ENCODE data around the gene C10orf67.

The C10orf67 gene

DNA sequence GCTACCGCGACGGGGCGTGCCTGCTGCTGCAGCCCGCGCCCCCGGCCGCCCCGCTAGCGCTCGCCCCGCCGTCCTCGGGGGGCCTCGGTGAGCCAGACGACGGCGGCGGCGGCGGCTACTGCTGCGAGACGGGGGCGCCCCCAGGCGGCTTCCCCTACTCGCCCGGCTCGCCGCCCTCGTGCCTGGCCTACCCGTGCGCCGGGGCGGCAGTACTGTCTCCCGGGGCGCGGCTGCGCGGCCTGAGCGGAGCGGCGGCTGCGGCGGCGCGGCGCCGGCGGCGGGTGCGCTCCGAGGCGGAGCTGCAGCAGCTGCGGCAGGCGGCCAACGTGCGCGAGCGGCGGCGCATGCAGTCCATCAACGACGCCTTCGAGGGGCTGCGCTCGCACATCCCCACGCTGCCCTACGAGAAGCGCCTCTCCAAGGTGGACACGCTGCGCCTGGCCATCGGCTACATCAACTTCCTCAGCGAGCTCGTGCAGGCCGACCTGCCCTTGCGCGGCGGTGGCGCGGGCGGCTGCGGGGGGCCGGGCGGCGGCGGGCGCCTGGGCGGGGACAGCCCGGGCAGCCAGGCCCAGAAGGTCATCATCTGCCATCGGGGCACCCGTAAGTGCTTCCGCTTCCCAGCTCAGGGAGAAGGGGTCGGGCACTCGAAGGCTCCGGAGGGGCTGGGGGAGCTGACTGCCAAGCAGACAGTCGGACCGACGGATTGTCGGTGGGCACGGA, 151.7 kb downstream of the C10orf67 start:
- Histone ChIP-seq H3K9me3 (ENCODE audit: insufficient read depth, low read depth, low read length) (peaks cover 14% of the 10 kb centered on the region; the same call in 1 of the 2 replicates), H3K27me3 (ENCODE audit: insufficient read depth, low read length) (peaks cover 100% of the 10 kb centered on the region), H3K36me3 (ENCODE audit: insufficient read depth, low read depth, low read length) (no peaks in the 10 kb centered on the region), H3K27ac (ENCODE audit: low read length) (no peak overlapping the region), H3K4me3 (ENCODE audit: low read length) (no peak overlapping the region; the same call in 1 of the 2 replicates), H3K9ac (ENCODE audit: low read depth, low read length) (no peak overlapping the region), H3K4me1 (ENCODE audit: insufficient read depth, low read length) (peaks cover 11% of the 10 kb centered on the region; the same call in 1 of the 2 replicates)

DNA sequence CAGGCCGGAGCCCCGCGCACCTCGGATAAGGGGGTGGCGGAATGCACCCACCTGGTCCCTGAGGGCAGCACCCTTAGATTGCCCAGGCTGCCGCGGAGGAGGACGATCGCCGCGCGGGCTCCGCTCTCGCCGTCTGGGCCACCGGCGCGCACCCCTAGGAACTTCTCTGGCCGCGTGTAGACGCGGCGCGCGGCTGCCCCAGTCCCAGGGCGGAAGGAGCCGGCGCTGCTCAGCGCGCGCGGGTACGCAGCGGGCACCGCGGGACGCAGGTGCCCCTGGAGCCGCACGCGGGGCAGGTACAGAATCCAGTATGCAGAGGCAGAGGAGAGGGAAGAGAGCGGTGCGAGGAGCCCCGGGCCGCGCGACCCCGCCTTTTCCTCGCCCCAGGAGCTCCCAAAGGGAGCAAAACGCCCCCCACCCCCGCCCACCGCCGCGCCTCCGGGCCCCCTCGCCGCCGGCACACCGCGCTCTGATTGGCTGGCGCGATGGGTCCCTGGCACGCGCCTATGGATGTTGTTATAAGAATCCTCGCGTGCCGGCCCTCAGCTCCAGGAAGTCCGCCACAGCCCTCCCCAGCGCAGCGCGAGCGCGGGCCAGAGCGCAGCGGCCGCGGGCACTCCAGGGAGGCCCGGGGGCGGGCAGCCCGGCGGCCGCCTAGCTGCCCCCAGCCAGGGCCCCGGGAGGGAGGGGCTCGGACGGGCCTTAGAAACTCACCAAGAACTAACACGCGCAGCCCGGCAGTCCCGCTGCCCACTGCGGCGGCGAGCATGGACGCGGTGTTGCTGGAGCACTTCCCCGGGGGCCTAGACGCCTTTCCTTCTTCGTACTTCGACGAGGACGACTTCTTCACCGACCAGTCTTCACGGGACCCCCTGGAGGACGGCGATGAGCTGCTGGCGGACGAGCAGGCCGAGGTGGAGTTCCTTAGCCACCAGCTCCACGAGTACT, 152.6 kb downstream of the C10orf67 start, which contains the start of gene PTF1A:
Gene PTF1A, plus strand, starts transcription at position 549 of the 948 bp plus-strand sequence. Its CDS starts 219 bp downstream, at position 768.
- H3K27me3 ChIP-seq (ENCODE audit: insufficient read depth, low read length): peaks cover 100% of the 10 kb centered on the region
- H3K4me1 ChIP-seq (ENCODE audit: insufficient read depth, low read length): peaks cover 12% of the 10 kb centered on the region; the same call in 1 of the 2 replicates
- H3K9me3 ChIP-seq (ENCODE audit: insufficient read depth, low read depth, low read length): peaks cover 11% of the 10 kb centered on the region; the same call in 1 of the 2 replicates
- H3K9ac ChIP-seq (ENCODE audit: low read depth, low read length): no peak within 1 kb of the TSS
- no peak within 1 kb of the TSS for H3K27ac ChIP-seq (ENCODE audit: low read length)
- H3K36me3 ChIP-seq (ENCODE audit: insufficient read depth, low read depth, low read length): no peaks in the 10 kb centered on the region
- no peak within 1 kb of the TSS; the same call in 1 of the 2 replicates for H3K4me3 ChIP-seq (ENCODE audit: low read length)

DNA sequence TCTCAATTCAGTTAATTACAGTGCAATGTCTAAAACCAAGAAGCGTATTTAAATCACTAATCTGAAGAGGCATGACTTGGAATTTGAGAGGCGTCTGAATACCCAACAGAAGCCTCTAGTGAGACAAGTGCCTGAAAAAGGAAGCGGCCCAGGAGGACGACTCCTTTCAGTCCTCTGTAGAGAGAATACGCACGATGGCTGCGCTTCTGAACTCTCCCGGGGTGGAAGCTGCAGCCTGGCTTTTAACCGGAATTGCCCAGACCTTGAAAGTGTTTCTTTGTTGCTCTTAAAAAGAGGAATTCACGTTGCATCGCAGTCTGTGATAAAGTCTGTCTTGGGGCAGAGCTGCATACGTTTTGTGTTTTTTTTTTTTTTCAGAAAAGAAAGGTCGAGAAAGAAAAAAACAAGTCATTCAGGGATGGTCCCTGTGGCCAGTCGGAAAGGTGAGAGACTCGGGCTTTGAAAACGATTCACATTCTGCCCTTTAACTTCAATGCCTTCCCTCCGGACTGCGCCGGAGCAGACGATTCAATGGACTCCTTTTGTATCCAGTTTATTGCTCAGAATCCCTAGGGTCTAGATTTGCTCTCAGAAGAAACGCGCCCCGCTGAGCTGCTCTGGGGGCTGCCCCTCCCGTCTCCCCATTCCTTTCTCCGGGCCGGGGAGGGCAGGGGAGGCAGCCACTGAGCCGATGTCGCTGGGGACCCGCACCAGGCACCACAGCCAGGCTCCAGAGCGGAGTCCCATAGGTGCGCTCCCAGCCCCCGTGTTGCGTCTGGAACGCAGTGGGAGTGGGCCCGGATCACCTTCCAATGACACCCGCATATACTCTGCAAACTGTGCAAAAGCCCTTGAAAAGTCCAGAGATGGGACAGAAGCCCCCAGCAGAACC, 153.5 kb downstream of the C10orf67 start:
- H3K4me1 ChIP-seq (ENCODE audit: insufficient read depth, low read length): peaks cover 17% of the 10 kb centered on the region; the same call in 1 of the 2 replicates
- H3K27ac ChIP-seq (ENCODE audit: low read length): no peak overlapping the region
- peaks cover 100% of the 10 kb centered on the region for H3K27me3 ChIP-seq (ENCODE audit: insufficient read depth, low read length)
- H3K36me3 ChIP-seq (ENCODE audit: insufficient read depth, low read depth, low read length): no peaks in the 10 kb centered on the region
- no peak overlapping the region for H3K9ac ChIP-seq (ENCODE audit: low read depth, low read length)
- H3K9me3 ChIP-seq (ENCODE audit: insufficient read depth, low read depth, low read length): peaks cover 11% of the 10 kb centered on the region; the same call in 1 of the 2 replicates
- no peak overlapping the region; the same call in 1 of the 2 replicates for H3K4me3 ChIP-seq (ENCODE audit: low read length)

DNA sequence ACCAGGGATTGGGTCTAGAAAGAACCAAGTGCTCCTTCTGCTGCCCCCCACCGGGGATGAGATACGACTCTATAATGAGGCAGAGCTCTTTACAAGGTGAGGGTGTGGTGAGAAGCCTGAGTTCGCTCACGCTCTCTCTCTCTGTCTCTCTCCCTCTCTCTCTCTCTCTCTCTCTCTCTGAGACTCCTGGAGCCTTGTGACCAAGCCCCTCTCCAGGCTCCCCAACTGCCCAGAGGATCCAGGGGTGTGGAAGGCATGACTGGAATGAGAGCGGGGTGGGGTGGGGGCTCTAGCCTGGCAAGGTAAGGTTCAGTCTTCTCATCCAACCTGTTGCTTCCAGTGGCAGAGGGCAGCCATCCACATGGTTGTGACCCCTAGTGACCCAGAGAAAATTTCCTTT, 155.6 kb downstream of the C10orf67 start:
- Histone ChIP-seq H3K36me3 (ENCODE audit: insufficient read depth, low read depth, low read length) (no peaks in the 10 kb centered on the region), H3K27ac (ENCODE audit: low read length) (no peak overlapping the region), H3K4me1 (ENCODE audit: insufficient read depth, low read length) (peaks cover 17% of the 10 kb centered on the region; the same call in 1 of the 2 replicates), H3K9me3 (ENCODE audit: insufficient read depth, low read depth, low read length) (peaks cover 3% of the 10 kb centered on the region; the same call in 1 of the 2 replicates), H3K9ac (ENCODE audit: low read depth, low read length) (no peak overlapping the region), H3K27me3 (ENCODE audit: insufficient read depth, low read length) (peaks cover 100% of the 10 kb centered on the region), H3K4me3 (ENCODE audit: low read length) (no peak overlapping the region)

DNA sequence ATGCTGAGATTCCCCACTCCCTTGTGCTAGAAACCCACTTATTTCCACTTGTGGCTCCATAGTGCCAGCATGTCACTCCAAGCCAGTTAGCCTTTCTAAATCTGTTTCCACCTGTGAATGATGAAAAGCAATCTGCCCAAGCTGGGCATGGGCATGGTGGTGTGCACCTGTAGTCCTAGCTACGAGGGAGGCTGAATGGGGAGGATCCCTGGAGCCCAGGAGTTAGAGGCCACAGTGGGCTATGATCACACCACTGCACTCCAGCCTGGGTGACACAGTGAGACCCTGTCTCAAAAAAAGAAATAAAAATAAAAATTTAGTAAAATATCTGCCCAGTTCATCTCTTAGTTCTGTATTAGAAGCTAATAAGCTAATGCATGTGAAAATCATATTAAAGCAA, 157.4 kb downstream of the C10orf67 start:
- H3K9me3 ChIP-seq (ENCODE audit: insufficient read depth, low read depth, low read length): 0 out of 2 replicates have a peak, but pooled peaks cover 3% of the 10 kb centered on the region
- peaks cover 98% of the 10 kb centered on the region for H3K27me3 ChIP-seq (ENCODE audit: insufficient read depth, low read length)
- no peak overlapping the region for H3K27ac ChIP-seq (ENCODE audit: low read length)
- H3K9ac ChIP-seq (ENCODE audit: low read depth, low read length): no peak overlapping the region
- no peaks in the 10 kb centered on the region for H3K36me3 ChIP-seq (ENCODE audit: insufficient read depth, low read depth, low read length)
- no peak overlapping the region for H3K4me3 ChIP-seq (ENCODE audit: low read length)
- peaks cover 17% of the 10 kb centered on the region; the same call in 1 of the 2 replicates for H3K4me1 ChIP-seq (ENCODE audit: insufficient read depth, low read length)

DNA sequence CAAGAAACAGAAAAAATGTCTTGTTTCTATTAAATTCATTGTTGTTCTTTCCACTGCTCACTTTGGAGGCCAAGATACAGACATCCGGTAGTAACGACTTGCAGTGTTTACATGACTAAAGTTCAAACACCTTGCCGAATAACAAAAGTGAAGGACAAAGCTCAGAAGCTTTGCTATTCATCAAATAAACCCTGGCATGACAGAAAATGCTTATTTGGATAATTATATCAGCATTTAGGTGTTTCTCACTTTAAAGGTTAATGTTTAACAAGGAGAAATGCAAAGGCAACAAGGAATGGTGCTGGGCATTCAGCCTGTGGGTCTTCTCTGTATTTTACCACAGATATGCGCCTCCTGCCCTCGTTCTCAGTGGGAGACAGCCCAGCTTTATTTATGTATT, 157.9 kb downstream of the C10orf67 start:
- Histone ChIP-seq H3K9ac (ENCODE audit: low read depth, low read length) (no peak overlapping the region), H3K27me3 (ENCODE audit: insufficient read depth, low read length) (peaks cover 98% of the 10 kb centered on the region), H3K27ac (ENCODE audit: low read length) (no peak overlapping the region)

DNA sequence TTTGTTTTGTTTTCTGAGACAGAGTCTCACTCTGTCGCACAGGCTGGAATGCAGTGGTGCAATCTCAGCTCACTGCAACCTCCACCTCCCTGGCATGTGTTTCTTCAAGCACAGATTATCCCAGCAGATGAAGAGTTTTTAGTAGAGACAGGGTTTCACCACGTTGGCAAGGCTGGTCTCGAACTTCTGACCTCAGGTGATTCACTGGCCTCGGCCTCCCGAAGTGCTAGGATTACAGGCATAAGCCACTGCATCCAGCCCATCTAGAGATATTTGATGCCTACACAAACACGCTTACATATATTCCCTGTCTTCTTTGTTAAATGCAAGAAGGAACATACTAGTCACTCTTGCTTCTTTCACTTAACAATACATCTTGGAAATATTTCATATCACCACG, 158.4 kb downstream of the C10orf67 start:
- Histone ChIP-seq H3K9ac (ENCODE audit: low read depth, low read length) (no peak overlapping the region), H3K27ac (ENCODE audit: low read length) (no peak overlapping the region), H3K4me1 (ENCODE audit: insufficient read depth, low read length) (peaks cover 16% of the 10 kb centered on the region; the same call in 1 of the 2 replicates), H3K27me3 (ENCODE audit: insufficient read depth, low read length) (peaks cover 98% of the 10 kb centered on the region), H3K36me3 (ENCODE audit: insufficient read depth, low read depth, low read length) (no peaks in the 10 kb centered on the region), H3K9me3 (ENCODE audit: insufficient read depth, low read depth, low read length) (0 out of 2 replicates have a peak, but pooled peaks cover 3% of the 10 kb centered on the region), H3K4me3 (ENCODE audit: low read length) (no peak overlapping the region)

More for the DNA sequence above, 157.9 kb downstream of the C10orf67 start:
- Histone ChIP-seq H3K9me3 (ENCODE audit: insufficient read depth, low read depth, low read length) (0 out of 2 replicates have a peak, but pooled peaks cover 3% of the 10 kb centered on the region), H3K4me1 (ENCODE audit: insufficient read depth, low read length) (peaks cover 17% of the 10 kb centered on the region; the same call in 1 of the 2 replicates), H3K4me3 (ENCODE audit: low read length) (no peak overlapping the region), H3K36me3 (ENCODE audit: insufficient read depth, low read depth, low read length) (no peaks in the 10 kb centered on the region)

DNA sequence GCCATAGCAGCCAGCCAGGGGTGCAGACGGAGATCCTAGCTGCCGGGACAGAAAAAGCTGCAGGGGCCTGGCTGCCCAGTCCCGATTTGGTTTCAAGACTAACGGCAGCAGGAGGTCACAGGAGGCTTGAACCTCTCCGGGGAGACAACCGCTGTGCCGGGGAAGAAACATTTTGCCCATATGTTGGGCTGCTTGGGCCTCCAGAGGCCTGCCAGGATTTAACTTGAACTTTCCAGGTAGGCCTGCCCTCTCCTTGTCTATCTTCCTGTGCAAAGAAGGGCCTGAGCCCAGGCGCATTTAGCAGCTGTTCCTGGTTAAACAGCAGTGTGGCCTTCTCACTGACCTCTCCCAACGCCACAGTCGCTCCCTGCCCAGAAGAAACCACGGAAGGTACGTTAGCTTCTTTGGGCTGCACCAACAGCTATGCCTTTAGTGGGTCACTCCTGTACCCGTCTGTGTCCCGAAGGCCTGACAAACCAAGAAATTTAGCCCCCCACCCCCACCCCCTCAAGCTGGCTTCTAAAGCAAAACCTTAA, 169.6 kb downstream of the C10orf67 start:
- H3K4me1 ChIP-seq (ENCODE audit: insufficient read depth, low read length): peaks cover 4% of the 10 kb centered on the region; the same call in 1 of the 2 replicates
- H3K4me3 ChIP-seq (ENCODE audit: low read length): no peak overlapping the region
- H3K27ac ChIP-seq (ENCODE audit: low read length): no peak overlapping the region
- H3K36me3 ChIP-seq (ENCODE audit: insufficient read depth, low read depth, low read length): no peaks in the 10 kb centered on the region
- H3K9me3 ChIP-seq (ENCODE audit: insufficient read depth, low read depth, low read length): no peaks in the 10 kb centered on the region
- H3K9ac ChIP-seq (ENCODE audit: low read depth, low read length): no peak overlapping the region
- peaks cover 100% of the 10 kb centered on the region for H3K27me3 ChIP-seq (ENCODE audit: insufficient read depth, low read length)

DNA sequence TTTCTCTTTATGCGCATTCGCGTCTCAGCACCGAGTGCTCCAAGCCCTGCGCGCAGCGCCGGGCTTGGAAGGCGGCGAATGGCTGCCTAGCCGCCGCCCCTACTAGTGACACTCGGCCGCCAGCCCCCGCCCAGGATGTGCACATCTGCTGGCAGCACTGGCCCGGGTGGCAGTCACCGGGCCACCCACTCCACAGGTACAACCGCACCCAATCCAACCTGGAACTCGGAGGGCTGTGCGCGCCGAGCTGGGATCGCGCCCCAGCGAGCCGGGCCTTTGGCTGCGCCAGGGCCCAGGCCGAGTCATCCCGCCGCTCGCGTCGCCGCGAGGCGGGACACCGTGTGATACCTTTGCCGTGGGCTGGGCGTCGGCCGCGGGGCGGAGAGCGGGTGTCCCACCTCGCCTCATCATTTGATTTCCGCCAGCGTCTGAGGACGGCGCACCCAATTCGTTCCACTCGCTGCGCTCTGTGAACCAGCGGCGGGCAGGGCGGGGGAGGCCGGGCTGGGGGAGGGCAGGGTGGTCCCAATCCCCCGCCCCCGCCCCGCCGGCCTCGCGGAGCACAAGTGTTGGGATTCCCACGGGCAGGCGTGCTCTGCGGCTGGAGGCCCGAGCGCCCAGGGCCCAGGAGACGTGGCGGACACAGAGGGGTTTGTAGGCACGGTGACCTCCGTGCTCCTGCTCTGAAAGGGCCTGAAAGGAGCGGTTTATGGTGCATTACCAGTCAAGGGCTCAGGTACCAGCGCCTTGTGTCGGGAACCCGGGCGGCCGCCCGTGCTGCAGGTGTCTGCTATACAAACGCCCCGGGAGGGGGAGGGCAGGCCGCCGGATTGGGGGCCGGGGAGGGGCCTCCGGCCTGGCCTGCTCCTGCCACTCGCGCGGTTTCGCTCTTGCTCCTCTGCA, 170.3 kb downstream of the C10orf67 start:
- H3K9ac ChIP-seq (ENCODE audit: low read depth, low read length): no peak overlapping the region
- H3K4me1 ChIP-seq (ENCODE audit: insufficient read depth, low read length): peaks cover 4% of the 10 kb centered on the region; the same call in 1 of the 2 replicates
- H3K27ac ChIP-seq (ENCODE audit: low read length): no peak overlapping the region
- H3K27me3 ChIP-seq (ENCODE audit: insufficient read depth, low read length): peaks cover 100% of the 10 kb centered on the region
- H3K36me3 ChIP-seq (ENCODE audit: insufficient read depth, low read depth, low read length): no peaks in the 10 kb centered on the region
- H3K4me3 ChIP-seq (ENCODE audit: low read length): peak overlapping the region; percentile 55; the same call in 1 of the 2 replicates
- no peaks in the 10 kb centered on the region for H3K9me3 ChIP-seq (ENCODE audit: insufficient read depth, low read depth, low read length)

Measured in iPS-20b (cell line).